Activated CD4-positive, alpha-beta T cell treated with anti-CD3 and anti-CD28 coated beads, Interleukin-2, amount 10 ng/mL, durations not matched to agents 7 days and 5 days (primary cell): ENCODE results near the gene HTD2. TPM values are rescaled to one million over a fixed set of nuclear protein-coding genes. Genes with fewer than 3 reads are reported as not detected.

Source experiments
- CTCF ChIA-PET: fragments of 350-600 bp; sonication (Branson Sonifier 250); formaldehyde crosslinking; loops from one replicate; lab custom pipeline; 2021; ENCODE audit warnings: antibody characterized with exemption; lab: Charles Lee
- POLR2A ChIA-PET: fragments of 350-600 bp; sonication (Branson Sonifier 250); formaldehyde crosslinking; loops from one replicate; lab custom pipeline; 2021; ENCODE audit warnings: antibody characterized with exemption; lab: Charles Lee
- DNase-seq: peaks from one replicate; pipeline ENCODE4 v3.0.0-alpha.2; 2020
- H3K27ac Mint-ChIP-seq: one replicate; pipeline ENCODE4 v1.8.0; 2021; ENCODE audit warnings: mild to moderate bottlenecking, moderate library complexity, mixed read lengths
- H3K27me3 Mint-ChIP-seq: one replicate; pipeline ENCODE4 v1.8.0; 2021; ENCODE audit warnings: mixed read lengths
- H3K36me3 Mint-ChIP-seq: one replicate; pipeline ENCODE4 v1.8.0; 2021; ENCODE audit warnings: low read depth, mixed read lengths
- H3K4me1 Mint-ChIP-seq: one replicate; pipeline ENCODE4 v1.8.0; 2021; ENCODE audit warnings: mixed read lengths
- H3K4me3 Mint-ChIP-seq: one replicate; pipeline ENCODE4 v1.8.0; 2021; ENCODE audit warnings: mild to moderate bottlenecking, moderate library complexity, mixed read lengths
- H3K9me3 Mint-ChIP-seq: one replicate; pipeline ENCODE4 v1.8.0; 2021; ENCODE audit warnings: mixed read lengths
- total RNA-seq, 2 experiments: library from RNA; stranded (reverse); gene quantifications; one replicate each; pipeline ENCODE4 v1.2.3, GENCODE V29; 2021

The HTD2 gene
- total RNA-seq, 2 experiments from 2014 or later, result 6.2 to 7.0 TPM

GRCh38 chr3:58352626-58353025 is 46.3 kb downstream of the HTD2 start:
- H3K4me1 Mint-ChIP-seq, result peaks cover 84% of the 10 kb centered on the region
- H3K27me3 Mint-ChIP-seq, result no peaks in the 10 kb centered on the region
- peak overlapping the region; percentile 72 for H3K27ac Mint-ChIP-seq
- no peak for DNase-seq
- H3K9me3 Mint-ChIP-seq, result peaks cover 4% of the 10 kb centered on the region
- H3K4me3 Mint-ChIP-seq, result no peak overlapping the region
- CTCF ChIA-PET, result interaction anchor here (0.9 to 3.1 kb wide), 7 partner anchors 8 to 139 kb away, joined by 3 to 14 read pairs (median 4); partner anchors contain the start of gene KCTD6
- POLR2A ChIA-PET, result no interaction called here
- peaks cover 24% of the 10 kb centered on the region for H3K36me3 Mint-ChIP-seq

GRCh38 chr3:58353722-58354553 is 47.6 kb downstream of the HTD2 start:
- Mint-ChIP-seq H3K36me3 (peaks cover 18% of the 10 kb centered on the region), H3K9me3 (peaks cover 3% of the 10 kb centered on the region), H3K4me3 (peak overlapping the region; percentile 45), H3K4me1 (peaks cover 81% of the 10 kb centered on the region), H3K27me3 (no peaks in the 10 kb centered on the region), H3K27ac (peak overlapping the region; percentile 84)
- DNase-seq, result peak; percentile 64
- ChIA-PET CTCF (interaction anchor here (0.6 to 2.9 kb wide), 8 partner anchors 9 to 398 kb away, joined by 3 to 11 read pairs (median 4); partner anchors contain the start of genes HTD2, KCTD6 and RPP14), POLR2A (no interaction called here)

GRCh38 chr3:58355179-58355578 is 48.9 kb downstream of the HTD2 start:
- CTCF ChIA-PET, result interaction anchor here (1.1 to 2.9 kb wide), 2 partner anchors 16 to 49 kb away, joined by 3 to 11 read pairs; partner anchors contain the start of genes HTD2 and RPP14

GRCh38 chr3:58356054-58356453 is 49.7 kb downstream of the HTD2 start:
- H3K9me3 Mint-ChIP-seq, result no peaks in the 10 kb centered on the region
- H3K27me3 Mint-ChIP-seq, result no peaks in the 10 kb centered on the region
- no peak for DNase-seq
- H3K4me1 Mint-ChIP-seq, result peaks cover 62% of the 10 kb centered on the region
- POLR2A ChIA-PET, result no interaction called here
- CTCF ChIA-PET, result interaction anchor here (0.6 to 2.9 kb wide), 5 partner anchors 8 to 184 kb away, joined by 3 to 11 read pairs (median 3); partner anchors contain the start of genes HTD2 and RPP14
- H3K36me3 Mint-ChIP-seq, result peaks cover 9% of the 10 kb centered on the region
- peak overlapping the region; percentile 82 for H3K27ac Mint-ChIP-seq
- H3K4me3 Mint-ChIP-seq, result no peak overlapping the region

More at GRCh38 chr3:58355179-58355578, 48.9 kb downstream of the HTD2 start:
- Mint-ChIP-seq H3K4me1 (peaks cover 70% of the 10 kb centered on the region), H3K9me3 (no peaks in the 10 kb centered on the region), H3K36me3 (peaks cover 10% of the 10 kb centered on the region), H3K4me3 (no peak overlapping the region), H3K27ac (peak overlapping the region; percentile 21), H3K27me3 (no peaks in the 10 kb centered on the region)
- no peak for DNase-seq
- POLR2A ChIA-PET, result no interaction called here

GRCh38 chr3:58357402-58357801 is 51.1 kb downstream of the HTD2 start:
- Mint-ChIP-seq H3K9me3 (no peaks in the 10 kb centered on the region), H3K27ac (no peak overlapping the region), H3K27me3 (no peaks in the 10 kb centered on the region), H3K4me1 (peaks cover 48% of the 10 kb centered on the region), H3K36me3 (peaks cover 5% of the 10 kb centered on the region), H3K4me3 (no peak overlapping the region)
- CTCF ChIA-PET, result interaction anchor here (0.6 to 1.1 kb wide), 2 partner anchors 17 to 22 kb away, joined by 3 read pairs; no protein-coding TSS in a partner anchor
- no peak for DNase-seq
- POLR2A ChIA-PET, result no interaction called here

GRCh38 chr3:58358092-58358491 is 51.8 kb downstream of the HTD2 start:
- CTCF ChIA-PET, result no interaction called here

GRCh38 chr3:58358808-58359207 is 52.5 kb downstream of the HTD2 start:
- POLR2A ChIA-PET, result interaction anchor here (0.6 kb wide), 1 partner anchor 22 kb away, joined by 3 read pairs; no protein-coding TSS in a partner anchor
- Mint-ChIP-seq H3K36me3 (peaks cover 4% of the 10 kb centered on the region), H3K9me3 (no peaks in the 10 kb centered on the region), H3K4me3 (no peak overlapping the region), H3K4me1 (peaks cover 38% of the 10 kb centered on the region), H3K27ac (no peak overlapping the region), H3K27me3 (no peaks in the 10 kb centered on the region)
- CTCF ChIA-PET, result interaction anchor here (0.6 kb wide), 1 partner anchor 133 kb away, joined by 3 read pairs; no protein-coding TSS in a partner anchor
- DNase-seq, result no peak

More at GRCh38 chr3:58358092-58358491, 51.8 kb downstream of the HTD2 start:
- no peak for DNase-seq
- H3K4me3 Mint-ChIP-seq, result no peak overlapping the region
- peaks cover 3% of the 10 kb centered on the region for H3K36me3 Mint-ChIP-seq
- H3K4me1 Mint-ChIP-seq, result peaks cover 43% of the 10 kb centered on the region
- no peaks in the 10 kb centered on the region for H3K9me3 Mint-ChIP-seq
- H3K27me3 Mint-ChIP-seq, result no peaks in the 10 kb centered on the region
- H3K27ac Mint-ChIP-seq, result no peak overlapping the region
- POLR2A ChIA-PET, result no interaction called here

GRCh38 chr3:58359621-58360020 is 53.3 kb downstream of the HTD2 start:
- Mint-ChIP-seq H3K4me3 (no peak overlapping the region), H3K27ac (no peak overlapping the region), H3K4me1 (peaks cover 34% of the 10 kb centered on the region), H3K36me3 (peaks cover 6% of the 10 kb centered on the region), H3K27me3 (no peaks in the 10 kb centered on the region), H3K9me3 (no peaks in the 10 kb centered on the region)
- ChIA-PET POLR2A (interaction anchor here (0.6 kb wide), 1 partner anchor 23 kb away, joined by 3 read pairs; no protein-coding TSS in a partner anchor), CTCF (interaction anchor here (0.8 kb wide), 1 partner anchor 27 kb away, joined by 3 read pairs; the partner anchor contains the start of gene PXK)
- no peak for DNase-seq

GRCh38 chr3:58361866-58362265 is 55.5 kb downstream of the HTD2 start:
- Mint-ChIP-seq H3K36me3 (peaks cover 11% of the 10 kb centered on the region), H3K4me1 (peaks cover 35% of the 10 kb centered on the region), H3K27me3 (no peaks in the 10 kb centered on the region), H3K4me3 (no peak overlapping the region), H3K27ac (no peak overlapping the region), H3K9me3 (no peaks in the 10 kb centered on the region)
- DNase-seq, result no peak
- CTCF ChIA-PET, result no interaction called here
- POLR2A ChIA-PET, result no interaction called here

- H3K4me1 Mint-ChIP-seq, result peaks cover 25% of the 10 kb centered on the region
- no peak for DNase-seq
- no peaks in the 10 kb centered on the region for H3K9me3 Mint-ChIP-seq
- no peak overlapping the region for H3K4me3 Mint-ChIP-seq
- H3K27ac Mint-ChIP-seq, result no peak overlapping the region
- CTCF ChIA-PET, result interaction anchor here (1.0 kb wide), 1 partner anchor 15 kb away, joined by 3 read pairs; no protein-coding TSS in a partner anchor
- peaks cover 17% of the 10 kb centered on the region for H3K36me3 Mint-ChIP-seq
- POLR2A ChIA-PET, result no interaction called here
- no peaks in the 10 kb centered on the region for H3K27me3 Mint-ChIP-seq
Measured at GRCh38 chr3:58366699-58367098, 60.4 kb downstream of the HTD2 start.

- Mint-ChIP-seq H3K27me3 (no peaks in the 10 kb centered on the region), H3K9me3 (no peaks in the 10 kb centered on the region), H3K27ac (no peak overlapping the region), H3K36me3 (peaks cover 15% of the 10 kb centered on the region), H3K4me1 (peaks cover 22% of the 10 kb centered on the region), H3K4me3 (no peak overlapping the region)
- ChIA-PET POLR2A (no interaction called here), CTCF (no interaction called here)
- no peak for DNase-seq
Measured at GRCh38 chr3:58369038-58369437, 62.7 kb downstream of the HTD2 start.
